ENCODE measurements around the gene NCR2.

Gene NCR2

DNA sequence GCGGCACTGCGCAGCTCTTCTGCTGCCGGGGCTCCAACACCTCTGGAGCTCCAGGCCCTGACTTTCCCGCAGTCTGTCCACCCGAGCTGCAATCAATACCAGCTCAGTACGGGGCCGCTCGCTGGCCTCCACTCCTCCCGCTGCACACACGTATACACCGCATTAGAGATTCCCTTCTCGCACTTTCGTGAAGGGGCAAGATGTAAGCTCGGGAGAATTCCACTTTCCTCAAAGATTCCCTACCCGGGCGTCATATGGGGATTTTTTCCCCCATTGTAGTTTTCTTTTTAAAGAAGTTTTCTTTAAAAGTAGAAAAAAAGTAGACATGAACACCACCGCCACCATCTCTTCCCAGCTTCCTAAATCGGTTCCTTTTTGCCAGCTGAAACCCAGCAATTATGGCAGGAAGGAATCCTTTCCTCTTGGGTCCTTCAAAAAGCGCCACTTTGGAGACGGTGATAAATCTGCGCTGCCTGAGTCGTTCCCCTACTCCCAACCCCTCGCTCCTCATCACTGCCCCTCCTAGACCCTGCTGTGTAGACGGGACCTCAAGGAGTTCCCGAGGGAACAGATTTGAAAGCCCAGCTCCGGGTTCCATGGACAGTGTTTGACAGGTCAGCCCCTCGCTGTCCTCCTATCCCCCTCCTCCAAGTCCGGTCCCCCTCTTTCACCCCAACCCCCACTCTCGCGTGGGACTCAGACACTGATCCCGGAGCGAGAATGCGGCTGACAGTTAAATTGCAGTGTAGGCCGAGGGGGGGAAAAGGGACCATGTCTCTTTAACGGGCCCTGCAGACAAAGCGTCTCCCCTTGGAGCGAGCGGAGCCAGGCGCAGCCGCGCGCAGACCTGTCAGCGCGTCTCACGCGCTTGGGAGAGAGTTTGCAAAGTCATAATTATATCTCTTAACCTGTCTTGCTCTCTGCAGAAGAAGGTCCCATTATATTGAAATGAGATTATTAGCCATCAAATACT, 39.5 kb downstream of the NCR2 start:
- Histone ChIP-seq H3K79me2 (ENCODE audit: control insufficient read depth, insufficient read depth, low read length, unreplicated experiment) (no peaks in the 10 kb centered on the region), H3K4me3 (ENCODE audit: low read depth, low read length) (no peak overlapping the region), H3K27ac (ENCODE audit: low read depth, low read length) (no peak overlapping the region), H3K36me3 (ENCODE audit: insufficient read depth, low read length) (no peaks in the 10 kb centered on the region), H3K4me1 (ENCODE audit: control insufficient read depth, insufficient read depth, low read length, unreplicated experiment) (peaks cover 14% of the 10 kb centered on the region), H3K27me3 (ENCODE audit: insufficient read depth, low read length) (peaks cover 97% of the 10 kb centered on the region), H2AFZ (ENCODE audit: low read length, unreplicated experiment) (no peak overlapping the region)

DNA sequence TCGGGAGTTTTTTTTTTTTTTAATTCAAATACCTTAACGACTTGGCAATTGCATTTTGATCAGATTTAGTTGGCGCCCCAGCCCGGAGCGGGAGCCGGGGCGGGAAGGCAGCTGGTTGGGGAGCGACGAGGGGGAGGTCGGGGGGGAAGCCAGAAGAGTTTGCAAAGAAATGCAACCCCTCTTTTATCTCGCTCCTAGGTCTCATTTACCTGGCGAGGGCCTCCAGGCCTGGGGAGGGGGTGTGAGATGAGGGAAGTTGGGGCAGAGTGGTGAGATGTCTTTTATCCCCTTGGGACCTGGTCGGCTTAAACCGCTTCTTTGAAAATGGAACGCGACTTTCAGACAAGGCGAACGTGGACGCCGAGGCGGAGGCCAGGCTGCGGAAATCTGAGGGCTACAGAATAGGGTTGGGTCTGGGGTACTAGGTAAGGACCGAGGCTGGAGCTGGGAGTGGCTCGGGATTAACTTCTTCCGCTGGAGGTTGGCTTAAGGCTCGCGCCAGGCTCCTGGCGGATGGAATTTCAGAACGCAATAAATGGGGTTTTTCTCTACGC, 40.3 kb downstream of the NCR2 start:
- Histone ChIP-seq H3K4me3 (ENCODE audit: low read depth, low read length) (no peak overlapping the region), H2AFZ (ENCODE audit: low read length, unreplicated experiment) (no peak overlapping the region), H3K79me2 (ENCODE audit: control insufficient read depth, insufficient read depth, low read length, unreplicated experiment) (no peaks in the 10 kb centered on the region), H3K4me1 (ENCODE audit: control insufficient read depth, insufficient read depth, low read length, unreplicated experiment) (peaks cover 14% of the 10 kb centered on the region), H3K36me3 (ENCODE audit: insufficient read depth, low read length) (no peaks in the 10 kb centered on the region), H3K27me3 (ENCODE audit: insufficient read depth, low read length) (peaks cover 99% of the 10 kb centered on the region), H3K27ac (ENCODE audit: low read depth, low read length) (no peak overlapping the region)

DNA sequence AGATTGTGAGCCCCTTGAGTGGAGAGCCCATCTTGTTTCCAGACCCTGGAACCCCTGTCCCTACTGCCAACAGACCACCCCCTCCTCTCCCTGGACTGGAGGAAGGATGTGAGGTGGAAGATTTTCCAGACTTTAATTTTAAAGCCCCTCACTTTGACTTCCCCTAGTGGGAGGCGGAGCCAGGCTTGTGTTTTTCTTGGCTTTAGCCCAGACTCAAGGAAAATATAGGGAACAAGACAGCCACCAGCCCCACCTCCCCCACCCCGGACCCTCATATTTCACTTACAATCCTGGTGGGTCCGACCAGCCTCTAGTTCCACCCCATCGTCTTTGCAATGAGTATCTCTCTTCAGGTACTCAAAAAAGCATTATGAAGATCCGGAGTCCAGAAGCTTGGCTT, 40.8 kb downstream of the NCR2 start:
- no peaks in the 10 kb centered on the region for H3K79me2 ChIP-seq (ENCODE audit: control insufficient read depth, insufficient read depth, low read length, unreplicated experiment)
- H3K27me3 ChIP-seq (ENCODE audit: insufficient read depth, low read length) = peaks cover 99% of the 10 kb centered on the region

DNA sequence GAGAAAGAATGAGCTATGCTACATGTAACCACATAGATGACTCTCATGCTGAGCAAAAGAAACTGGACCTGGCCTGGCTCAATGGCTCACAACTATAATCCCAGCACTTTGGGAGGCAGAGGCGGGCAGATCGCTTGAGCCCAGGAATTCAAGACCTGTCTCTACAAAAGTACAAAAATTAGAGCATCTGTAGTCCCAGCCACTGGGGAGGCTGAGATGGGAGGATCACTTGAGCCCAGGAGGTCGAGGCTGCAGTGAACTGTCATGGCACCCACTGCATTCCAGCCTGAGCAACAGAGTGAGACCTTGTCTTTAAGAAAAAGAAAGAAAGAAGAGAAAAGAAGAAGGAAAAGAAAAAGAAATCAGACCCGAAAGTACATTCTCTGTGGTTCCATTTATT, 41.7 kb downstream of the NCR2 start:
- Histone ChIP-seq H3K36me3 (ENCODE audit: insufficient read depth, low read length) (no peaks in the 10 kb centered on the region), H2AFZ (ENCODE audit: low read length, unreplicated experiment) (no peak overlapping the region), H3K4me3 (ENCODE audit: low read depth, low read length) (no peak overlapping the region), H3K27me3 (ENCODE audit: insufficient read depth, low read length) (peaks cover 98% of the 10 kb centered on the region), H3K4me1 (ENCODE audit: control insufficient read depth, insufficient read depth, low read length, unreplicated experiment) (peaks cover 9% of the 10 kb centered on the region), H3K79me2 (ENCODE audit: control insufficient read depth, insufficient read depth, low read length, unreplicated experiment) (no peaks in the 10 kb centered on the region), H3K27ac (ENCODE audit: low read depth, low read length) (no peak overlapping the region)

More for the DNA sequence above, 40.8 kb downstream of the NCR2 start:
- Histone ChIP-seq H3K36me3 (ENCODE audit: insufficient read depth, low read length) (no peaks in the 10 kb centered on the region), H3K4me1 (ENCODE audit: control insufficient read depth, insufficient read depth, low read length, unreplicated experiment) (peaks cover 14% of the 10 kb centered on the region), H2AFZ (ENCODE audit: low read length, unreplicated experiment) (no peak overlapping the region), H3K27ac (ENCODE audit: low read depth, low read length) (no peak overlapping the region), H3K4me3 (ENCODE audit: low read depth, low read length) (no peak overlapping the region)

DNA sequence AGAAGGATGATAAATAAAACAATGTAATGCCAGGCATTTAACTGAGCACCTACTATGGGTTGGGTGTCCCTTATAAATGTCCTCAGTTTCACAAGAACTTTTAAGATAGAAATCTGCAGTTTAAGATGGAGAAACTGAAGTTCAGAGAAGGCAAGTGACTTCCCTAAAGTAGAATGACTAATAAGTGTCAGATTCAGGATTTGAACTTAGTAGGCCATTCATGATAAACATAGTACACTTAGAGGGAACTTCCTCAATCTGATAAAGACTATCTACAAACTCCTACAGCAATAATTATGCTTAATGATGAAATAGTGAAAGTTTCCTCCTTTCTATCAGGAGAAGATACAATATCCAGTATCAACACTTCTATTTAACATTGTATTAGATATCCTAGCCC, 43.9 kb downstream of the NCR2 start:
- Histone ChIP-seq H3K79me2 (ENCODE audit: control insufficient read depth, insufficient read depth, low read length, unreplicated experiment) (no peaks in the 10 kb centered on the region), H3K4me3 (ENCODE audit: low read depth, low read length) (no peak overlapping the region), H3K36me3 (ENCODE audit: insufficient read depth, low read length) (no peaks in the 10 kb centered on the region), H3K27ac (ENCODE audit: low read depth, low read length) (no peak overlapping the region), H3K4me1 (ENCODE audit: control insufficient read depth, insufficient read depth, low read length, unreplicated experiment) (no peaks in the 10 kb centered on the region), H2AFZ (ENCODE audit: low read length, unreplicated experiment) (no peak overlapping the region), H3K27me3 (ENCODE audit: insufficient read depth, low read length) (peaks cover 93% of the 10 kb centered on the region)

DNA sequence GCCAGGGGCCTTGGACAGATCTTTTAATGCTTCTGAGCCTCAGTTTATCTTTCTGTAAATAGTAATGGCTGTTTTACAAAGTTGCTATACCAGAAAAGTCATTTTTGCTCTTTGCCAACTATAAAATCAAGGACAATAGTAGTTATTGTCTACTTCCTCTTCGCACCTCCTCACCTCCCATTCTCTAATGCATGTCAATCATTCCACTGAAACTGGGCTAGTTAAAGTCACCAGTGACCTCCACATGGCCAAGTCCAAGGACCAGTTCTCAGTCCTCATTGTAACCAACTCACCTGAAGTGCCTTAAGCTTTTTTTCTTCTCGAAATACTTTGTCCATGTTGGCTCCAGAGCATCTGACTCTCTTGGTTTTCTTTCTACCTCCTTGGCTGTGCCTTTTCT, 51.2 kb downstream of the NCR2 start:
- Histone ChIP-seq H3K27me3 (ENCODE audit: insufficient read depth, low read length) (peaks cover 87% of the 10 kb centered on the region), H3K79me2 (ENCODE audit: control insufficient read depth, insufficient read depth, low read length, unreplicated experiment) (no peaks in the 10 kb centered on the region), H3K4me1 (ENCODE audit: control insufficient read depth, insufficient read depth, low read length, unreplicated experiment) (no peaks in the 10 kb centered on the region)

DNA sequence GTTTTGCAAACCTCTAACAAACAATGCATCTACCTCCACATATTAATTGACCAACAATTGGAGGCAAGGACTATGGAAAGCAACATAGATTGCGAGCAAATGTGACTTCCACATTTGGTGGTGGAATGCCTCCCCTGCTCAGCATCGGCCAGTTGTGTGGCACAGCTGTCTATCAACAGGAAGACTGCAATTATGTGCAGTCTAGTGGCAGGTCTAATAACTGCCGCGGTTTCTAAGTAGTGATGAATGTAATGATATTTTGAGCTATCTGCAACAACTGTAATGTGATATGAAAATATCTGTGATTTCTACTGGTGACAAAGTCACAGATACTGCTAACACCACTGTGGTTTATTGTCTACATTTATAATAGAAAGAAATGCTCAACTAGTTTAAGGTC, 56.8 kb downstream of the NCR2 start:
- Histone ChIP-seq H3K79me2 (ENCODE audit: control insufficient read depth, insufficient read depth, low read length, unreplicated experiment) (no peaks in the 10 kb centered on the region), H3K27me3 (ENCODE audit: insufficient read depth, low read length) (peaks cover 90% of the 10 kb centered on the region), H3K4me1 (ENCODE audit: control insufficient read depth, insufficient read depth, low read length, unreplicated experiment) (no peaks in the 10 kb centered on the region), H3K27ac (ENCODE audit: low read depth, low read length) (no peak overlapping the region), H3K36me3 (ENCODE audit: insufficient read depth, low read length) (no peaks in the 10 kb centered on the region), H2AFZ (ENCODE audit: low read length, unreplicated experiment) (no peak overlapping the region), H3K4me3 (ENCODE audit: low read depth, low read length) (no peak overlapping the region)

More for the DNA sequence above, 51.2 kb downstream of the NCR2 start:
- no peaks in the 10 kb centered on the region for H3K36me3 ChIP-seq (ENCODE audit: insufficient read depth, low read length)
- no peak overlapping the region for H2AFZ ChIP-seq (ENCODE audit: low read length, unreplicated experiment)
- H3K4me3 ChIP-seq (ENCODE audit: low read depth, low read length) = no peak overlapping the region
- H3K27ac ChIP-seq (ENCODE audit: low read depth, low read length) = no peak overlapping the region

DNA sequence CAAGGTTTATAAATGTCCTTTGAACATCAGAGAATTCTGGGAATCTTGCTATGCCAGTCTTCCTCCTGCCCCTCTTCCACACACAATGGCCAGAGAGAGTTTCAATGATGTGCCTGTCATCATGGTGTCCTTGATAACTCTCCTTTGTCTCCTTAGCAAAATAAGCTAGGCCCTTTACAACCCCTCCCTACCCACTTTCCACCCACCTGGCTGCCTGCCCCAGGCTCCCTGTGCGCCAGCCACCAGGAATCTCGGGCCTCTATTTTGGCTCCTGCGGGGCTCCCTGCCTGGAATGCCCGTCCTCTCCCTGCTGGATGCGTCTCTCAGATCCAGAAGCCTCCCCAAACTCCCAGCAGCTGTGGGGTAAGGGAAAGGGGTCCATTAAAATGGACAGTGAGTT, 60.9 kb downstream of the NCR2 start:
- Histone ChIP-seq H3K27ac (ENCODE audit: low read depth, low read length) (no peak overlapping the region), H2AFZ (ENCODE audit: low read length, unreplicated experiment) (no peak overlapping the region), H3K79me2 (ENCODE audit: control insufficient read depth, insufficient read depth, low read length, unreplicated experiment) (no peaks in the 10 kb centered on the region), H3K36me3 (ENCODE audit: insufficient read depth, low read length) (no peaks in the 10 kb centered on the region), H3K4me3 (ENCODE audit: low read depth, low read length) (no peak overlapping the region), H3K27me3 (ENCODE audit: insufficient read depth, low read length) (peaks cover 89% of the 10 kb centered on the region), H3K4me1 (ENCODE audit: control insufficient read depth, insufficient read depth, low read length, unreplicated experiment) (no peaks in the 10 kb centered on the region)

DNA sequence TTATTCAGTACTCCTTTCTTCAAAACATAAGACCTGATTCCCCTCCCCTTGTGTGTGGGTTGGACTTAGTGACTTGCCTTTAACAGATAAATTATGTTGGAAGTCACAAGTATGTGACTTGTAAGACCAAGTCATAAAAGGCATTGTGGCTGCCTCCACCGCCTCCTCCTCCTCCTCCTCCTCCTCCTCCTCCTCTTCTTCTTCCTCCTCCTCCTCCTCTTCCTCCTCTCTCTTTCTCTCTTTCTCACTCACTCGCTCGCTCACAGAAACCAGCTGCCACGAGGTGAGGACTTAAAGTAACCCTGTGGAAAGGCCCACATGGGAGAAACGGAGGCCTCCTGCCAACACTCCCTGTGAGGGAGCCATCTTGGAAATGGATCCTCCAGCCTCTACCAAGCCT, 64.0 kb downstream of the NCR2 start:
- Histone ChIP-seq H3K79me2 (ENCODE audit: control insufficient read depth, insufficient read depth, low read length, unreplicated experiment) (no peaks in the 10 kb centered on the region), H3K27me3 (ENCODE audit: insufficient read depth, low read length) (peaks cover 89% of the 10 kb centered on the region), H2AFZ (ENCODE audit: low read length, unreplicated experiment) (no peak overlapping the region), H3K27ac (ENCODE audit: low read depth, low read length) (no peak overlapping the region), H3K4me3 (ENCODE audit: low read depth, low read length) (no peak overlapping the region), H3K4me1 (ENCODE audit: control insufficient read depth, insufficient read depth, low read length, unreplicated experiment) (no peaks in the 10 kb centered on the region), H3K36me3 (ENCODE audit: insufficient read depth, low read length) (no peaks in the 10 kb centered on the region)
